ENCODE measurements around the gene BMP4. TPM values are rescaled to one million over a fixed set of nuclear protein-coding genes. Genes with fewer than 3 reads are reported as not detected.

Gene BMP4
- total and polyA plus RNA-seq, 10 donors = 1.0 to 8.9 (median 3.9) TPM

DNA sequence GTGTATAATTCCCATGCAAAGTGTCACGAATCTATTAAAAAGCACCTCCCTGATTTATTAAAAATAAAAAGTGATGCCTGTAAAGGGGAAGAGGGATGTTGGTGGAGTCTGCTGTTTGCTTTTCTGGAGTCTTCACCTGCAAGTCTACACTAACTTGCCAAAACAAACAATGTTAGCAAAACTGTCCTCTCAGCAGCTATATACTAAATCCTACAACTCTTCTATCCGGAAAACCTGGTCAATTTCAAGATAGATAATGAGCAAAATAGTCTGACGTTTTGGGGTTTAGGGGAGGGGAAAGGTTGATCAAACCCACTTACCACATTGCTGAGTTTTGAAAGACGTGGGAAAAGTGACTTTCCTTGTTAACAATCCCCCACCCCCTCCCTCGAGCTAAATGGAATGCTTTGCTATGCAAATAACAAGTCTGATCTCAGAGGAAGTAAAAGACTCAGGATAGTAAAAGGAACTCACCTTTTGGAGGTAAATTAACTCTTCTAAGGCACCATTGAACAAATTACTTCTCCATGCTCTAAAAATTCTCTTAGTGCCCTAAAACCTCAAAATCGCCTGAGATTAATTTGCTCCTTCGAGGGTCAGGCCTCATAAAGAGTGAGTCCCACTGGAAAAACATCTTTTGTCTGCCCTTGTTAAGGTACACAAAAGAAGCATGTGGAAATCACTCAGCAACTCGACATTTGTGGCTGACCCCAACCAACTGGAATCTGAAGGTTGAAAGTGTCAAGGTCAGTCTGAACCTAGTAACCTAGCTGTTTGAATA lies 13.5 kb downstream of the BMP4 start:
- H3K9me3 ChIP-seq = no peaks in the 10 kb centered on the region
- peaks cover 0 to 51% (median 11%) of the 10 kb centered on the region in 7 donors for H3K27me3 ChIP-seq (replicated peaks in 1 of 7)
- no peak for DNase-seq
- TF ChIP-seq POLR2A (IDR thresholded peaks at IDR 0.05) (no peak), POLR2AphosphoS5 (IDR thresholded peaks at IDR 0.05) (no peak)
- no peaks in the 10 kb centered on the region for H3K36me3 ChIP-seq
- peaks cover 0 to 3% (median 0%) of the 10 kb centered on the region in 6 donors for H3K4me1 ChIP-seq
- no peak overlapping the region for H3K4me3 ChIP-seq
- WGBS, 5 donors = 34 to 58% (median 47%) methylated on average over 8 of the region's 8 CpGs
- intact Hi-C loops (cut with DNase I; ENCODE audit: low total_unique reads) = no loop called here
- H3K27ac ChIP-seq = no peak overlapping the region

DNA sequence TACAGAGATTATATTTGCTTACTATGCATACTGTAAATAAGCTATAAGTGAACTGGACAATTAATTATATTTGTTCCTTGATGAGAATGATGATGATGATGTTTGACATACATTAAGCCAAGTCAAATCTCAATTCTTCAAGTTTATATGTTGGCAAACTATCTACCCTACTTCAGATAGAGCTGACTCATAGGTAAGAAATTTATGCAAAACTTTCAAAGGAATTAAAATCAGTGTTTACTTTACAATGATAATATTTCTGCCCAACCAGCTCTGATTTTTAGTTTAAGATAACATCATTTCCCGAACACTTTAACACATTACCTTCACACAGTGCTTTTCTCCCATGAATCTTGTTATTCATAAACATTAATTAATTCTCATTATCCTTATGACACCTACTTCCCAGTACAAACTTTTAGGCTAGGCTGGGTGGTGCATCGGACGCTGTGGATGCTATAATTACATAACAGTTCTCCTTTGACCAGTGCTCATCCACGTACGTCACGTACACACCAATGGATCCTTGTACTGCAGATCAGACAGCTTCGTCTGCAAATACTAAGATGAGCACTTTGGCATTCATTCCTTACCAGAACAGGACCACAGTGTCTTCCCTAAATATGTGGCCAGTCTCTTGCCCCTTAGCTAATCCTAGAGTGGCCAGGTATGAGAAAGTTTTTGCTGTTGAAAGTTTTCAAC lies 18.3 kb downstream of the BMP4 start:
- 88 to 94% (median 90%) methylated on average over 7 of the region's 7 CpGs for WGBS, 5 donors
- DNase-seq = no peak
- Histone ChIP-seq H3K36me3 (no peaks in the 10 kb centered on the region), H3K9me3 (no peaks in the 10 kb centered on the region), H3K27me3 (replicated peaks in 1 of 7) (peaks cover 0 to 2% (median 0%) of the 10 kb centered on the region in 7 donors), H3K27ac (no peak overlapping the region), H3K4me3 (no peak overlapping the region), H3K4me1 (no peaks in the 10 kb centered on the region)
- intact Hi-C loops (cut with DNase I; ENCODE audit: low total_unique reads) = no loop called here
- TF ChIP-seq POLR2AphosphoS5 (IDR thresholded peaks at IDR 0.05) (no peak), POLR2A (IDR thresholded peaks at IDR 0.05) (no peak)
- TF ChIP-seq, protein P1, sequence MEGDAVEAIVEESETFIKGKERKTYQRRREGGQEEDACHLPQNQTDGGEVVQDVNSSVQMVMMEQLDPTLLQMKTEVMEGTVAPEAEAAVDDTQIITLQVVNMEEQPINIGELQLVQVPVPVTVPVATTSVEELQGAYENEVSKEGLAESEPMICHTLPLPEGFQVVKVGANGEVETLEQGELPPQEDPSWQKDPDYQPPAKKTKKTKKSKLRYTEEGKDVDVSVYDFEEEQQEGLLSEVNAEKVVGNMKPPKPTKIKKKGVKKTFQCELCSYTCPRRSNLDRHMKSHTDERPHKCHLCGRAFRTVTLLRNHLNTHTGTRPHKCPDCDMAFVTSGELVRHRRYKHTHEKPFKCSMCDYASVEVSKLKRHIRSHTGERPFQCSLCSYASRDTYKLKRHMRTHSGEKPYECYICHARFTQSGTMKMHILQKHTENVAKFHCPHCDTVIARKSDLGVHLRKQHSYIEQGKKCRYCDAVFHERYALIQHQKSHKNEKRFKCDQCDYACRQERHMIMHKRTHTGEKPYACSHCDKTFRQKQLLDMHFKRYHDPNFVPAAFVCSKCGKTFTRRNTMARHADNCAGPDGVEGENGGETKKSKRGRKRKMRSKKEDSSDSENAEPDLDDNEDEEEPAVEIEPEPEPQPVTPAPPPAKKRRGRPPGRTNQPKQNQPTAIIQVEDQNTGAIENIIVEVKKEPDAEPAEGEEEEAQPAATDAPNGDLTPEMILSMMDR (IDR thresholded peaks at IDR 0.05 in 8 of 11, conservative IDR thresholded peaks at IDR 0.05 in 3 of 11) = no peak

DNA sequence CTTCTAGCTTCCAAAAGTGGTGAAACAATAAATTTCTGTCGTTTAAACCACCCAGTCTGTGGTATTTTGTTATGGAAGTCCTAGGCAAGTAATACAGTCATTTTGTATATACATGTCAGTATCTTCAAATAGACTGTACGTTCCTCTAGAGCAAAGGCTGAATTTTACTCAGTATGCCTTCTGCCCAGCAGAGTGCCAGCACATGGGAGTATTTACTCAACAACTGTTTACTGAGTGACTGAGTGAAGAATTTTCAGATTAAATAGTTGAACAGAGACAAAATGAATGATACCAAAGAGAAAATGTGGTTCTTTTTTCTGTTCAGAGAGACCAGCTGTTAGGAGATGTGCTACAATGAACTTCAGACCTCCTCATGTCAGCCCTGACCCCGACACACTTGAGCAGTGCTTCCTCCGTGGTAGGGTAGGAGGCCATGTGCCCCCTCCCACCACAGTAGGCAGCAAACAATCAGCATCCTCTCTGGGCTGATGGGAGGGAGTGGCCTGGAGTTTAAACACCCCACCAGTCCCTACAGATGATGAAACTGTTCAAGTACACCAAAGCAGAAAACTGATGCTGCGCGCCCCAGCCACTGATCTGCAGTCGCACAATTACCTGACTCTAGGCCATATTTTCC lies 21.7 kb downstream of the BMP4 start:
- Histone ChIP-seq H3K36me3 (no peaks in the 10 kb centered on the region), H3K4me3 (no peak overlapping the region), H3K9me3 (no peaks in the 10 kb centered on the region), H3K27me3 (replicated peaks in 1 of 7) (peaks cover 0 to 2% (median 0%) of the 10 kb centered on the region in 7 donors), H3K4me1 (no peaks in the 10 kb centered on the region), H3K27ac (no peak overlapping the region)
- no peak for TF ChIP-seq POLR2A (IDR thresholded peaks at IDR 0.05)
- no peak for TF ChIP-seq POLR2AphosphoS5 (IDR thresholded peaks at IDR 0.05)
- TF ChIP-seq, protein P1 (IDR thresholded peaks at IDR 0.05 in 8 of 11, conservative IDR thresholded peaks at IDR 0.05 in 3 of 11) = no peak
- DNase-seq = no peak
- 76 to 79% (median 78%) methylated on average over 7 of the region's 7 CpGs for WGBS, 5 donors
- intact Hi-C loops (cut with DNase I; ENCODE audit: low total_unique reads) = no loop called here

DNA sequence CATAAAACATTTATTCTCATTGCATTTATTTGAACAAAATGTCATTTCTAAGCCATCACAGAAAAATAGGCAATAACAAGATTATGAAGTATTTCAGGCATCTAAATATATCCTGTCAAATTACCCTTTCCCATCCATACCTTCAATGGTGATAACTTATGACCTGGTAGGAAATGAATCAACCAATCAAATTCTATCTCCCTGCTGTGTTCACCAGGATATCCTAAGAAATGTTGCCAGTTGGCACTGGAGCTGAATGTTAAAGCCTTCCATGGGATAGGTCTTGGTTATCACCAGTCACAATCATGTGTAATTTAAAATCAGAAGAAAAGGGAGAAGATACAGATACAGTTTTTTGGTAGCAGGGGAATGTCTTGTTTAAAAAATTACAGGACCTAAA lies 23.7 kb downstream of the BMP4 start:
- DNase-seq = no peak
- no peak for TF ChIP-seq POLR2A (IDR thresholded peaks at IDR 0.05)
- TF ChIP-seq, protein P1 (IDR thresholded peaks at IDR 0.05 in 8 of 11, conservative IDR thresholded peaks at IDR 0.05 in 3 of 11) = no peak
- TF ChIP-seq POLR2AphosphoS5 (IDR thresholded peaks at IDR 0.05) = no peak
- intact Hi-C loops (cut with DNase I; ENCODE audit: low total_unique reads) = no loop called here
- H3K36me3 ChIP-seq = no peaks in the 10 kb centered on the region
- no peak overlapping the region for H3K4me3 ChIP-seq
- H3K4me1 ChIP-seq = no peaks in the 10 kb centered on the region
- no peaks in the 10 kb centered on the region for H3K9me3 ChIP-seq
- peaks cover 0 to 4% (median 0%) of the 10 kb centered on the region in 7 donors for H3K27me3 ChIP-seq (replicated peaks in 1 of 7)
- no peak overlapping the region for H3K27ac ChIP-seq
